Fibroblast of skin of left quadriceps (primary cell): ENCODE measurements around the gene KATNB1.
A peak's percentile ranks its signal among the peaks of the same experiment; 100 is the strongest.
"Not testable (repeated sequence)": the region's sequence is repeated elsewhere in the genome, so short reads cannot be mapped to it uniquely, and the experiment has no call there.

Source experiments
- DNase-seq, 2 experiments: peaks; one replicate each; pipeline ENCODE4 v3.0.0-alpha.2; 2013; ENCODE audit warnings: low read depth in 2 of 2

Gene KATNB1

GRCh38 chr16:57725151-57725550 is 10.4 kb upstream of the KATNB1 start:
- no peak for DNase-seq

- no peak for DNase-seq
Measured at GRCh38 chr16:57725554-57725953, 10.0 kb upstream of the KATNB1 start.

GRCh38 chr16:57725976-57726375 is 9.6 kb upstream of the KATNB1 start:
- DNase-seq = no peak

- DNase-seq = no peak
Measured at GRCh38 chr16:57726433-57726947, 9.1 kb upstream of the KATNB1 start.

- no peak for DNase-seq
Measured at GRCh38 chr16:57727610-57728009, 8.0 kb upstream of the KATNB1 start.

- no peak for DNase-seq
Measured at GRCh38 chr16:57728336-57729181, 7.0 kb upstream of the KATNB1 start.

GRCh38 chr16:57729182-57729484 is 6.4 kb upstream of the KATNB1 start:
- DNase-seq = no peak

- DNase-seq = not testable (repeated sequence)
Measured at GRCh38 chr16:57729852-57730251, 5.7 kb upstream of the KATNB1 start.

- no peak for DNase-seq
Measured at GRCh38 chr16:57730771-57731730, 4.5 kb upstream of the KATNB1 start.

GRCh38 chr16:57732037-57732436 is 3.5 kb upstream of the KATNB1 start:
- peak in 1 of 2 experiments; percentile 1 for DNase-seq

GRCh38 chr16:57732714-57733113 is 2.9 kb upstream of the KATNB1 start:
- no peak for DNase-seq

- DNase-seq = no peak
Measured at GRCh38 chr16:57734308-57734924, 1.2 kb upstream of the KATNB1 start.

- peak; percentile 100 for DNase-seq
Measured at GRCh38 chr16:57734925-57735754, 430 bp upstream of the KATNB1 start.

GRCh38 chr16:57736419-57737351 is 1.1 kb downstream of the KATNB1 start:
- peak; percentile 41 to 44 for DNase-seq

GRCh38 chr16:57738844-57739243 is 3.3 kb downstream of the KATNB1 start:
- DNase-seq = no peak

- DNase-seq = no peak
Measured at GRCh38 chr16:57739756-57740422, 4.3 kb downstream of the KATNB1 start.

GRCh38 chr16:57740423-57741071 is 5.0 kb downstream of the KATNB1 start:
- DNase-seq = no peak

- no peak for DNase-seq
Measured at GRCh38 chr16:57741660-57742191, 6.2 kb downstream of the KATNB1 start.

- no peak for DNase-seq
Measured at GRCh38 chr16:57742543-57742942, 7.0 kb downstream of the KATNB1 start.
